ENCODE results near the gene FBLN2.
"Not testable (repeated sequence)": the region's sequence is repeated elsewhere in the genome, so short reads cannot be mapped to it uniquely, and the experiment has no call there.

Gene FBLN2

DNA sequence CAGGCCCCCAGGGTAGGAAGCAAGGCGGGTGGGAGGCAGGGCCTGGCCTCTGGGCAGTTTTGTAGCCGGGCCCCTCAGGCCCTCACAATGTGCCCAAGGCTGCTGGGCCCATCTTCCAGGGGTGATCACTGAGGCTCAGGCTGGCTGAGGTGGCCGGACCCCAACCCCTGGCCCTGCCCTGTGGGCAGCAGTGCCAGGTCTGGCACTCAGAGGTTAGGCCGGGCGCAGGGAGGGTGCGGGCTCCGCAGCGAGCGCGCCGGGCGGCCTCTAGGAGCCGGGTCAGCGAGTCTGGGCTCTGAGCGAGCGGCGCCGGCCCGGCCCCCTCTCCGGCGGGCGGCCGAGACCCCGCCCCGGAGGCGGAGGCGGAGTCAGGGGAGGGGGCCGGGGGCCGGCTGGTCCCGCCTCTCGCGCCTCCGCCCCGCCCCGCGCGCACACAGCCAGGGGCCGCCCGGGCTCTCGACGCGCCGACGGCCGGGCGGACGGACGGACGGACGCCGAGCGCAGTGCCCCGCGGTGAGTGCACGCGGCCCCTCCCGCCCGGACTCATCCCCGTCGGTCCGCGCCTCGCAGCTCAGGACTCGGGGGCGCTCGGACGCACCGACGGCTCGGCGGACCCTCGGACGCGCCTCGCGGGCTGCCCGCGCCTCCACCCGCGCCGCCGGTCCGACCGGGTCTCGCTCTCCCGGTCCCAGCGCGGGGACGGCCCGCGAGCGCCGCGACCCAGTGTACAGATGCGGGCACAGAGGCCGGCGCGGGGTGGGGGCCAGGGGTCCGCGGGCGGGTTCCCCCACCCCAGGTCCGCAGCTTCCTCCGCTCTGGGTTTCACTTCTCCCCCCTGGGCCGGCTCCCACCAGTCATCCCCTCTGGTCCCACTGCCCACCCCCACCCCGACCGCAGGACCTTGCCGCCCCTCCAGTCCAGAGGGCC is at the start of gene FBLN2:
Gene FBLN2 (plus strand): TSS at position 430 of the 927 bp plus-strand sequence. CDS start 21,231 bp downstream, outside the sequence.
- DNase-seq = no peak

DNA sequence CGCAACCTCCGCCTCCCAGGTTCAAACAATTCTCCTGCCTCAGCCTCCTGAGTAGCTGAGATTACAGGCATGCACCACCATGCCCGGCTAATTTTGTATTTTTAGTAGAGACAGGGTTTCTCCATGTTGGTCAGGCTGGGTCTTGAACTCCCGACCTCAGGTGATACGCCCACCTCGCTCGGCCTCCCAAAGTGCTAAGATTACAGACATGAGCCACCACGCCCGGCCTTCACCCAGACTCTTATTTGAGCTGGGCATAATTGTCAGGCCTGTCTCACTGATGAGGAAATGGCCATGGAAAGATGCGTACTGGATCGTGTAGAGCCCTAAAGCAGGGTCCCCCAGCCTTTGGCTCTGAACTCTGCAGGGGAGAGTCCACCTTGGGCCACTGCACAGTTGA is 49.7 kb upstream of the FBLN2 start:
- DNase-seq = not testable (repeated sequence)

DNA sequence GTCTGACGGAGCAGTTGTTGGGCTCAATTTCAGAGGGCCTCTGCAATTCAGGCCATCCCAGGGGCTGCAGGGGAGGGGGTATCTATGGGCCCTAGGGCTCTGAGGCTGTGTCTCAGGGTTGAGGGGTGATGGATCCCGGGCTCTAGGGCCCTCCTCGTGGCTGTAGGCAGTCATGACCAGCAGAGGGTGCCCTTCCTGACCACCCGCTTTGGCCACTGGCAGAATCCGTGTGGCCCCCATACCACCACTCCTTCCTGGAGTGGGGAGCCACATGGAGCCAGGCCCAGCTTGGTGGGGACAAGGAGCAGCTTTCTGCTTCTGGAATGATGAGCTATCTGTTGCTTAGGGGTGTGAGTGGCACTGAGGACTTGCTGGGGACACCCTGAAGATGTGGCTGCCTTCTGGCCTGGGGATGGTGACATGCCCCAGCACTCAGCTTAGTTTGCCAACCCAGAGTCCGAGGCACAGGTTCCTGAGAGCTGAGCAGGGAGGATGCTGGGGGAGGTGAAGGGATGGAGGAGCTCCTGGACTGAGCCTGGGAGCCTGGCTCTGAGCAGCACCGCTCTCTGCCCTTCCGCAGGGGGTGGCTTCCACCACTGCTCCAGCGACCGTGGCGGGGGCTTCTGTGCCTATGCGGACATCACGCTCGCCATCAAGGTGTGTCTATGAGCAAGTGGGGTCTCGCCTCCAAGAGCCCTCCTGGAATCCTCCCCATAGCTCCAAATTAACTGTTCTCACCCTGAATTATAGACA is 48.6 kb upstream of the FBLN2 start:
- DNase-seq = no peak

DNA sequence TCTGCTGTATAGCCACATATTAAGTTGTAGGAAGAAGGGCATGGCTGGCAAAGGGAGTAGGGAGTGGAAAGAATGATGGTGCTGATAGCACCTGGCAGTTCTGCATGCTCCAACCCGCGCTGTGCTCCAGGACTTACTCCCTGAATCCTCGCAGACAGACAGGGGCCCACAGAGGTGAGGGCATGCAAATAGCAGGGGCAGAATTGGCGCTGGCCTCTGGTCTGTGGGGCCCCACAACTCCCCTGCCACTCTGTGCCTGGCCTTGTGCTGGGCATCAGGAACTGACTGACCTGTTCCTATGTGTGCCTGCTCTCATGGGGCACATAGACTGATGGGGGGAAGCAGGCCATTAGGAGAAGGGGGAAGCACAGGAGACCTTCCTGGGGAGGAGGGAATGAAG is 47.9 kb upstream of the FBLN2 start:
- DNase-seq = no peak

DNA sequence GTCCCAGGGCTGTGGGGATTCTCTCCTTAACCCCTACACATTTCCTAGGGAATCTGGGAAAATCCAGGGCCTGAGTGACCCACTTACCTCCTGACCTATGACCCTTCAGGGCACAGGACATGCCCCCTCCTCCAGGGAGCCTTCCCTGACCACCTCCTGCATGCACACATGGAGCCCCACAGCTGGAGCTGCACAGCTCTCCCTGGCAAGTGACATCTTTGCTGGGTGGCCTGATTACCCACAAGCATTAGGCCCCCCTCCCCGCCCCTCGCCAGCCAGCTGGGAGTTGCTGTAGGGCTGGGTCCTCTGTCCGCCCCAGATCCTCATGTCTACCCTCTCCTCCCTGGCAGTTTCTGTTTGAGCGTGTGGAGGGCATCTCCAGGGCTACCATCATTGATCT is 47.4 kb upstream of the FBLN2 start:
- DNase-seq = no peak

DNA sequence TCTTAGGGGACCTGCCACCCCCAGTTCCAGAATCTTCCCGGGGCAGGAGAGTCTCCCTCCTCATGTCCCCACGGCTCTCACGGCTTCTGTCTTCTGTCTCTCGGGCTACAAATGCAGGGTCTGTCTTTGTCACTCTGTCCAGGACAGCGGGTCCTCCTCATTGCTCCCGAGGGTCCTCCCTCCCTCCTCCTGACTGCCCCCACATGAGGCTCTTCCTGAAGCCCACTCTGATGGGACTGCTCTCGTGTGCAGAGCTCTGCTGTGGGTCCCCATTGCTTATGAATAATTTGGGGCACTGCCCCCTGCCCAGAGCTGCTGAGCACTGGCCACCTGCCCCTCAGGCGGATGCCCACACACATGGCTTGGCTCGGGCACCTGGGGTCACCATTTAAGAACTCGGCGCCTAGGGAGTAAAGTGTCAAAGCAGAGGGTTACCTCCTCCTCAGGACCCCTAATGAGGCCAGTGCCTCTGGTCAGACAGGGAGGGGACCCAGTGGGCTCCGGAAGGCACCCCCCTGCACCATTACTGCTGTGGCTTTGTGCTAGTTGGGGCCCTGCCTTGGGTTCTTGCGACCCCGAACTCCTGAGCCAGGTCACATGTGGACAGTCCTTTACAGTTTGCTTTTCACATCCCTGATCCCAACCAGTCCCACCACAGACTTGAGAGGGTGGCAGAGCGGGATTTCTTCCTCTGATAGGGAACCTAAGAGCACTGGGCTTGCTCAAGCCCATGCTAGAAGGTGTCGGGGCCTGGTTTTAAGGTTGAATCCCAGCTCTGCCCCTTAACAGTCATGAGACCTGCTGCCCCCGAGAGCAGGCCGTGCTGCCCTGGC is 46.8 kb upstream of the FBLN2 start:
- DNase-seq = no peak

DNA sequence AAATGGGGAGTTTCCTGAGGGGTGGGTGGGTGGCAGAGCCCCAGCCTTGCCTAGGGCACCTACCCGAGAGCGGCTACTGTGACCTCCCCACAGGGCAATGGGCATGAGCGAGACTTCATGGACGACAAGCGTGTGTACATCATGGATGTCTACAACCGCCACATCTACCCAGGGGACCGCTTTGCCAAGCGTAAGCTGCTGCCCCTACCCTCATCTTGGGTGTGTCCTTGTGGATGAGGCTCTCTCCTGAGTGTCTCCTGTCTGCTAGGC is 46.2 kb upstream of the FBLN2 start:
- no peak for DNase-seq

DNA sequence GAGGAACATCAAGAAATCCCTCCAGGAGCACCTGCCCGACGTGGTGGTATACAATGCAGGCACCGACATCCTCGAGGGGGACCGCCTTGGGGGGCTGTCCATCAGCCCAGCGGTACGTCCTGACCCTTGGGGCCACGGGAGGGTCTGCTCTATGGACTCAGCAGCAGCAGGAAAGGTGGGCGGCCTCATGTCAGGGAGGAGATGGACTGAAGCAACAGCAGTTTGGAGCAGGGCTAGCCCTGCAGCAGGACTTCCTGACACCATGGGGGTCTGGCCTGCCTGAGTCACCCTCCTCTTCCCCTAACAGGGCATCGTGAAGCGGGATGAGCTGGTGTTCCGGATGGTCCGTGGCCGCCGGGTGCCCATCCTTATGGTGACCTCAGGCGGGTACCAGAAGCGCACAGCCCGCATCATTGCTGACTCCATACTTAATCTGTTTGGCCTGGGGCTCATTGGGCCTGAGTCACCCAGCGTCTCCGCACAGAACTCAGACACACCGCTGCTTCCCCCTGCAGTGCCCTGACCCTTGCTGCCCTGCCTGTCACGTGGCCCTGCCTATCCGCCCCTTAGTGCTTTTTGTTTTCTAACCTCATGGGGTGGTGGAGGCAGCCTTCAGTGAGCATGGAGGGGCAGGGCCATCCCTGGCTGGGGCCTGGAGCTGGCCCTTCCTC is 44.6 kb upstream of the FBLN2 start:
- DNase-seq = no peak

DNA sequence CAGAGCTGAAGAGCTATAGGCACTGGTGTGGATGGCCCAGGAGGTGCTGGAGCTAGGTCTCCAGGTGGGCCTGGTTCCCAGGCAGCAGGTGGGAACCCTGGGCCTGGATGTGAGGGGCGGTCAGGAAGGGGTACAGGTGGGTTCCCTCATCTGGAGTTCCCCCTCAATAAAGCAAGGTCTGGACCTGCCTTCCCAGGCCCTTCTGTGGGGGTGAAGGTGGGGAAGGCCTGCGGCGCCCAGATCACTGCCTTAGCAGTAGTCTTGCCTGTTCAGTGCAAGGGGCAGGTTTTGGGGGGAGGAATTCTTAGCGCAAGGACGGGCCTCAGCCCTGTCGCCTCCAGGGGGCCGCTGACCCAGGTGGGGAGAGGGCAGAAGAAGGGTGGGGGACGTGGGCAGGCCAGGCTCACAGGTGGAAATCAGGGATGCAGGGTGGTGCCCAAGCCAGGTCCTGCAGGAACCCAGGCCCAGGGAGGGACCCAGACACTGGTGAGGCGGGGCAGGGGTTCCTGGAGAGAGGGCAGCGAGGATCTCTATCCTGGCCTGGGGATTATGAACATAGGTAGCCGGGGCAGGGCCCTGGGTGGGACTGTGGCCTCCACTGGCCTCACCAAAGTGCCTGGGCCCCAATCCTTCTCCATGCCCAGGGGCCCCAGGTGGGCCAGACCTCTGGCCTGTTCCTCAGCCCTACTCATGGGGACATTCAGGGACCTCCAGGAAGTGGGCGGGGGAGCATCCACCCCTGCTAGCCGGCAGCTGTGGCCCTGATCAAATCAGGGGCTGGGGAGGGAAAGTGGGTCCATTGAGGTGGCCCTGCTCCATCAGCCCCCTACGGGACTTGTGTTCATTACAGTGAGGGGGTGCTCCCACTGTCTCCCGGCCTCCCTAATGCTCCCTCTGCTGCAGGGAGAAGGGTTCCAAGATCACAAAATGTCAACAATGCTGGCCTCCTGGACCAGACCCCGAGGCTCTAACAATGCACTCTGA is 43.5 kb upstream of the FBLN2 start:
- no peak for DNase-seq

DNA sequence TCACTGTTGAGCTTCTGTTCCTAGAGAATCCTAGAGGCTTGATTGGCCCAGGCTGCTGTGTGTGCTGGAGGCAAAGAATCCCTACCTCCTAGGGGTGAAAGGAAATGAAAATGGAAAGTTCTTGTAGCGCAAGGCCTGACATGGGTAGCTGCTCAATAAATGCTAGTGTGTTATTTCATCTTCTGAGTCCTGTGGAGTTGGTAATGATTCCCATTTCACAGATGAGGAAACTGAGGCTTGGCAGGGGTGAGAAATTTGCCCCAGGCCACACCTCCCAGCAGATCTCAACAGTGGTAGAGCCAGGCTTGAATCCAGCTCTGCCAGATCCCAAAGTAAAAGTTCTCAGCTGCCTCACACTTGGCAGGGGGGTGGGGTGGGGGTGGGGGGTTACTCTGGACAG is 42.7 kb upstream of the FBLN2 start:
- DNase-seq = no peak

DNA sequence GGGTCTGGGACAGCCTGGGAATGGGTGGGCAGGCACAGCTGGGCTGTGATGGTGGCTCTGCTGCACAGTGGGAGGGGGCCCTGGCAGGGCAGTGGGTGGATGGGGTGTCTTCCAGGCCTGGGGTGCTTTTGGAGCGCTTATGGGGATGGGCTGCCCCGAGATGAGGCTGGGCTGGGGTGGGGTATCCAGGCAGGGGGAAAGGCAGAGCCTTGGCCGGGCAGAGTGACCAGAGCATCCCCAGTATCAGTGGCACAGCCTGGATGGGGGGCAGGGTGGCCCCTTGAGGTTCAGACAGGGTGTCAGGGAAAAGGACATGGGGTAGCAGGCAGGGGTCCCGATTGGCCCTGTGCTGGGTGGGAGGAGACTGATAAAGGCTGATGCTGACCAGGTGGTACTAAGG is 42.2 kb upstream of the FBLN2 start:
- no peak for DNase-seq

DNA sequence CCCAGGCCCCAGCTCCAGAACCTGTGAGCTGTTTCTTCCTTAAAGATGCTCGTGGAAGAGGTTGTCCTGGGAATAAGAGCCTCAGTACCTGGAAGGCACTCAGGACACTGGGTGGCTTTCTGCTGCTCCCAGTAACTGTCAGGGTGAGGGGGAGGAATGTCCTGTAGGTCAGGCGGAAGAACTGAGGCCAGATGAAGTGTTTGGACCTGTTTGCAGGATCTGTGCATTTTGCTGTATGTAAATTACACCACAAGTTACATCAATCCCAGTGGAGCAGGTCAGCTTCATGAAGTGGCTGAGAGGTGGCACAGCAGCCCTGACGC is 41.7 kb upstream of the FBLN2 start:
- DNase-seq = no peak

DNA sequence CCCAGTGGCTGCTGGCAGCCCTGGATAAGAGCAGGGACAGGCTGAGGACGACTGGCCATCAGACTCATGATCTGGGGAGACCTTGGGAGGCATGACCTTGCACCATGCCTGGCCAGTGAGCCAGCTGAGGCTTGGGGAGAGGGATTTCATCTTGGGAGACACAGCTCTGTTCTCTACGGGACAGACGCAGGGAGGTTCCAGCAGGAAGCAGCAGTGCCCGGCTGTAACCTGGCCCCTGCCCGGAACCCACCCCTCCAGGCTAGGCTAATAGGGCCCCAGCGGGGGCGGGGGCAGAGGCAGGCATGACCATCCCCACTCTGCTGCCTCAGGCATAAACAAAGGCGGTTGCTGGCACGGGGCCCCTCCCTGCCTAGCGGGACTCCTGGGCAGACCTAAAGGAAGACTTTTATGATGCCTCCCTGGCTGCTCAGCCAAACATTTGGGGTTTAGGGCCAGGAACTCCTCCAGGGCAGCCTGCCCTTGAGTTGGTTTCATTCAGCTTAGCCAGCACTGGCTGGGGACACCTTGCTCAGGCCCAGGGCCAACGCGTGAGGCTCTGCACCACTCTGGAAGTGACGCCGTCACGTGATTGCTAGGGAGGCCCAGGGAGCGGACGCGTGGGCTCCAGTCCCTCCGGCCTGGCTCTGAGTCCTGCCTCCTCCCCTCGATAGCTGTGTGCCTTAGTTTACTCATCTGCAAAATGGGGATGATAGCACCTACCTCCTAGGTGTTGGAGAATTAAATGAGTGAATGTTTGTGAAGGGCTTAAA is 41.2 kb upstream of the FBLN2 start:
- no peak for DNase-seq

DNA sequence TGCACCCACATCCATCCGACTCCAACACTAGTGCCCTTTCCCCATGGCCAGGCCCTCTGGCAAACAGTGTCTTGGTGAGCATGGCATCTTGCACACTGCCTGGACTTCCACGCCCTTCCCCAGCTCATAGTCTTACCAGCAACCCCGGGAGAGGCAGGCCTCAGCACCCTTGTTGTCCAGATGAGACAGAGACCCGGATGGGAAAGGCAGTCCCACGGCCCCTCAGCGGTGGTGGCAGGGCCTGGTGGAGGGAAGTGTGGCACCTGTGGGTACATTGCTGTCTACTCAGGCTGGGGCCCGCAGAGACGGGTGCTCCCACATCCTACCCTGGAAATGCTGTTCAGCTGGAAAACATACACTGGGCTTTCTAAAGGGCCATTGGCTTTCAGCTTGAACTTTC is 40.4 kb upstream of the FBLN2 start:
- no peak for DNase-seq

DNA sequence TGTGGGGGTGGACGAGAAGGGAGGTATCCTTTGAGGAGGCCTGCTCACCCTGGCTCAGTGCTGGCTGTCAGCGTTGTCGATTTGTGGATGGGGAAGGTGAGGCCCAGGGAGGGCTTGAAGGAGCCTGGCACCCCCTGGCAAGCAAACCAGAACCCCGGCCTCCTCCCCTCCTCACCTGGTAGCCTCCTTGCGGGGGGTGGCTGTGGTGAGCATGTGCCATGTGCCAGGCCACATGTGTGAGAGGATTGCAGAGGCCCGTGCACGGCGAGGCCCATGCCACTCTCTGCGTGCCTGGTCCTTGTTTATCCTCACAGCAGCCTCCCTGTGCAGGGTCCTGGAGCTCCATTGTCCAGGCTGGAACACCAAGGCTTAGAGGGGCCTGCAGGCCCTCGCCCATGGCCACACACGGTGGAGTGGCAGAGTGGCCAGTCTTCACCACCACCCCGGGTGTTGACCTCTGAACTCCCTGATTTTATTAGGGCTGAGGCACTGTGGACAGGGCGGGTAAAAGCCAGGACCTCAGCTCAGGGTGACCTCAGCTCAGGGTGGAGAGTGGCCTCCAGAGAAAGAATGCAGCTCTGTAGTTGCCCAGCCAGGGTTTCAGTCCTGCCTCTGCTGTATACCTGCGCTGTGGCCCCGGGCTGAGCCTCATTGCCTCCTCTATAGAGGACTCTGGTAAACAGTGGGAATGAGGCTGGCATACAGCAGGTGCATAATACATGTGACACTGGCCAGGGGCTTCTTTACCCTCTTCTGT is 39.7 kb upstream of the FBLN2 start:
- no peak for DNase-seq

DNA sequence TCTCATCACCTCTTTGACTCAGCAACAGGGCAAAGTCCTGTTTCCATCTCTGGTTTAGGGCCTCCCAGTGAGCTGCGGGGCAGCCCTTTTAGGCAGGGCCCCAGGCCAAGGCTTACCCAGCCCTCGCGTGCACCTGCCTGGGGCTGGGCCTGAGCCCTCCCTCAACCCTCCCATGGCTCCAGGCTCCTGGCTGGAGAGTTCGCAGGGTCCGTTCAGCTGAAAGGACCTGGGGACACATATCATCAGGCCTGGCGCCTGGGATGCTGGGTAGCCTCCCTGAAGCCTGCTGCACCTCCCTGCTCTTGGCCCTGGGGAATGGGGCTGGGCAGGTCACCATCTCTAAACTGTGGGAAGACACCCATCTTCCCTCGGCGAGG is 39.1 kb upstream of the FBLN2 start:
- no peak for DNase-seq

DNA sequence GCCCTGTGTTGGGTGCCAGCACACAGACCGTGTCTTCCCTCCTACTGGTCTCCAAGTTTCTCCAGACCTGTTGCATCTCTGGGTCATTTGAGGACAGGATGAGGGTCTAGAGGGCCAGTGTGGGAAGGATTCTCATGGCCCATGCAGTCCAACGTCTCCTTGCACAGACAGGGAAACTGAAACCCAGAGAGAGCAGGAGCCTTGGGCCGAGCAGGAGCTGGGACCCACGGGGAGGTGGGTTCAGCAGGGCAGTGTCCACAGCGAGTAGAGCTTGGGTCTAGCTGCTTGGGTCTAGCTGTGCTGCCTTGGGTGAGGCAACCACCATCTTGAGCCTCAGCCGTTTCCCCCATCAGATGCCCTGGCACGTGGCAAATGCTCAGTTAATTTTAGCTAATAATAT is 36.5 kb upstream of the FBLN2 start:
- DNase-seq = no peak

DNA sequence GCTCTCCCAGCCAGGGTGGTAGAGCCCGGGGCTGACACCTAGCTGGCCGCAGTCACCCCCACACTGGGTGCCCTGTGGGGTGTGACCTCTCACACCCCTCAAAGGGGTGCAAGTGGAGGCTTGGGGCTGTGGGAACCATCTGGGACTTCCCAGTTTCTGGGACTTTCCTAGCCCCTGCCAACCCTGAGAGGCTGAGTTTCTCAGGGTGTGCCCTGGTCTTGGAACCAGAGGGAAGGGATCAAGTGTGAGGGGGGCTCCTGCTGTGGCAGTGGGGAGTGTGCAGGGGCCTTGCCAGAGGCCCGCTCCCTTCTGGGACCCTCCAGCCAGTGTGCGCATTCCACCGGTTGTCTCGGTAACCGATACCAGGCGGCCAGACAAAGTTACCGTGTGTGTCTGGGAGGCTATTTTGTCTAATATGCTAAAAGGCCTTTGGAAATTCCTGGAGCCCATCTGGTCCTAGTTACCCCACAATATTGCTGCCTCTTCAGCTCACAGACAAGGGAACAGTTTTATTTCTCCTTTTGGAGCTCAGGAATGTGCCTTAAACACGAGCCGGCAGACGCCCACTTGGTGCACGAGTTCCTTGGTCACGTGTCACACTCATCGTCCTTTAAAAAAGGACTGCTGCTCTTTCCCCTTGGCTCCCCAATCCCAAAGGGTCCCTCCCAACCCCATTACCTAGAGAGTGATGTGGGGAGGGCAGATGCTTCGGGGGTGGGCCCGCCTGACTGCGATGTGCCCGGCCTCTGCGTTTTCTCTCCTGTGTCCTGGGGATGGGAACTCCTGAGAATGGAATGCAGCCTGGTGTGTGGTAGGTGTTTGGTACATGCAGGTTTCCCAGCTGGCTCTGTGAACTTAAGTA is 35.6 kb upstream of the FBLN2 start:
- DNase-seq = no peak

DNA sequence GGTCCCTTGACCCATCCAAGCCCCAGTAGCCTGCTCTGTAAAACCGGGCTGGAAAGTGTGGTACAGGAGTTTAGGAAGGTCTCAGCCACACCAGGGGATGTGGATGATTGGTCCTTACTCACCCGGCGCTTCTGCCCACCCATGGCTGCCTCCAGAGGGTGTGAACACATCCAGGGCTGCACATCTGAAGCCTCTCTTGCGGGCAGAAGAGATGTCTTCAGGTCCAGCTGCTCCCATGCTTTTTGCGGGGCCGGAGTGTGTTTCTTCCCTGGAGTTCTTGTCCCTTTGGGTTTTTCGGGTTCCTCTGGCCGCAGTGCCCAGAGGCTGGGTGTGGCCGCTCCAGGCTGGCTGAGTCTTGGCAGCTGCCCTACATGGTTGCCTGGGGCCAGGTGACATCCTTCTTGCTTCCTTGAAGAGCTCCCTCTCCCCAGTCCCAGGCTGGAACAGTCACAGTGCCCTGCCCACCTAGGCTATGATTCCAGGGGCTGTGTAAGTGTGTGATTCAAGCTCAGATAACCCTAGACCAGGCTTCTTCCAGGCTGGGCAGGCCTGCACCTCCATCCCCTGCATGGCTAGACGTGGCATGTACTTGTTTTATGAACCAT is 34.9 kb upstream of the FBLN2 start:
- DNase-seq = no peak
